Psoas muscle (tissue), 8 donors: ENCODE data around the gene TRPM2. TPM values are rescaled to one million over a fixed set of nuclear protein-coding genes. Genes with fewer than 3 reads are reported as not detected.

Experiments used
- ATAC-seq, 4 donors: fragments of 200-7000 bp; cut with Tn5 transposase; one replicate each; pipeline ENCODE4 v1.9.1; 2020; ENCODE audit warnings: moderate library complexity in 3 of 4, mild to moderate bottlenecking in 2 of 4
- DNase-seq, 2 donors: peaks; one replicate each; pipeline ENCODE4 v3.0.0-alpha.2; 2020
- H3K27ac ChIP-seq: fragments of 200-600 bp; one replicate; pipeline ENCODE4 v1.8.0; 2022
- H3K27me3 ChIP-seq, 3 donors: fragments of 200-600 bp in 1 of 3; one replicate each; pipeline versions ENCODE4 v1.6.1 to v1.8.0; 2013 to 2022; ENCODE audit warnings: low read length in 2 of 3, mild to moderate bottlenecking in 2 of 3, moderate library complexity in 1 of 3; ENCODE audit not compliant: insufficient read depth in 3 of 3
- H3K36me3 ChIP-seq, 2 donors: fragments of 200-600 bp in 1 of 2; one replicate each; pipeline versions ENCODE4 v1.6.1 to v1.8.0; 2013 to 2022; ENCODE audit warnings: low read depth in 1 of 2, mild to moderate bottlenecking in 1 of 2, moderate library complexity in 1 of 2; ENCODE audit not compliant: insufficient read depth in 1 of 2
- H3K4me1 ChIP-seq: fragments of 200-600 bp; one replicate; pipeline ENCODE4 v1.8.0; 2022
- H3K4me3 ChIP-seq: fragments of 200-600 bp; one replicate; pipeline ENCODE4 v1.8.0; 2022; ENCODE audit warnings: mild to moderate bottlenecking
- H3K9me3 ChIP-seq: fragments of 200-600 bp; one replicate; pipeline ENCODE4 v1.8.0; 2022
- WGBS, 3 donors: extraction: QIAGEN DNeasy Blood & Tissue Kit; methylation state at CpG; one replicate each; pipeline versions ENCODE4 v1.1.6 to v1.1.7; 2013; 5-methylcytosine and 5-hydroxymethylcytosine counted together
- intact Hi-C, 2 donors: fragments of 100-400 bp; cut with DNase I; formaldehyde crosslinking; loops; one replicate each; pipeline versions ENCODE4 v1.11.0 to v1.14.2; 2022
- polyA plus RNA-seq, 3 donors: library from polyadenylated mRNA; stranded (reverse); fragments of 200-250 nt; gene quantifications; one replicate each; pipeline ENCODE4 v1.2.3, GENCODE V29; 2013
- total RNA-seq, 4 donors: library from RNA; stranded (reverse); fragmentation: NEBNext Ultra II Directional in 2 of 4; extraction: Animal tissue kit (Norgen Biotek cat#: 25700) in 2 of 4; gene quantifications; one replicate each; pipeline versions ENCODE4 v1.2.1 to v1.2.4, GENCODE V29; 2021 to 2023
- TF ChIP-seq, protein P1 (sequence below): fragments of 200-600 bp; IDR thresholded peaks from one replicate; pipeline ENCODE4 v1.8.0; 2022; ENCODE audit warnings: antibody characterized with exemption
- donor health status: healthy with polysubstance abuse.
- donor health status: DM: no; HTN: no; CAD: no; lungs with moderate emphysema.
- donor health status: Bipolar disorder and iron deficiency.
- donor health status: healthy.
- donor health status: DM: yes; HTN: yes; CAD: no.
- donor health status: DM: no; HTN: no; CAD: no.
- donor health status: DM: no; HTN: no; CAD: no.
- donor health status: DM: yes; HTN: yes; CAD: no.

Gene TRPM2
- total and polyA plus RNA-seq, 7 donors: 0.08 to 1.7 (median 0.76) TPM

GRCh38 chr21:44471996-44472395 is 118.6 kb downstream of the TRPM2 start:
- DNase-seq: no peak
- Histone ChIP-seq H3K27ac (no peak overlapping the region), H3K36me3 (no peaks in the 10 kb centered on the region), H3K9me3 (no peaks in the 10 kb centered on the region), H3K27me3 (peaks cover 0 to 7% (median 0%) of the 10 kb centered on the region in 3 donors), H3K4me1 (no peaks in the 10 kb centered on the region), H3K4me3 (no peak overlapping the region)
- intact Hi-C loops: no loop called here
- TF ChIP-seq, protein P1, sequence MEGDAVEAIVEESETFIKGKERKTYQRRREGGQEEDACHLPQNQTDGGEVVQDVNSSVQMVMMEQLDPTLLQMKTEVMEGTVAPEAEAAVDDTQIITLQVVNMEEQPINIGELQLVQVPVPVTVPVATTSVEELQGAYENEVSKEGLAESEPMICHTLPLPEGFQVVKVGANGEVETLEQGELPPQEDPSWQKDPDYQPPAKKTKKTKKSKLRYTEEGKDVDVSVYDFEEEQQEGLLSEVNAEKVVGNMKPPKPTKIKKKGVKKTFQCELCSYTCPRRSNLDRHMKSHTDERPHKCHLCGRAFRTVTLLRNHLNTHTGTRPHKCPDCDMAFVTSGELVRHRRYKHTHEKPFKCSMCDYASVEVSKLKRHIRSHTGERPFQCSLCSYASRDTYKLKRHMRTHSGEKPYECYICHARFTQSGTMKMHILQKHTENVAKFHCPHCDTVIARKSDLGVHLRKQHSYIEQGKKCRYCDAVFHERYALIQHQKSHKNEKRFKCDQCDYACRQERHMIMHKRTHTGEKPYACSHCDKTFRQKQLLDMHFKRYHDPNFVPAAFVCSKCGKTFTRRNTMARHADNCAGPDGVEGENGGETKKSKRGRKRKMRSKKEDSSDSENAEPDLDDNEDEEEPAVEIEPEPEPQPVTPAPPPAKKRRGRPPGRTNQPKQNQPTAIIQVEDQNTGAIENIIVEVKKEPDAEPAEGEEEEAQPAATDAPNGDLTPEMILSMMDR: no peak
- no peak for ATAC-seq
- 81 to 87% (median 82%) methylated on average over 6 of the region's 6 CpGs for WGBS, 3 donors

- DNase-seq (no peak), ATAC-seq (no peak)
- intact Hi-C loops: no loop called here
- TF ChIP-seq, protein P1: no peak
- Histone ChIP-seq H3K27me3 (peaks cover 0 to 14% (median 2%) of the 10 kb centered on the region in 3 donors), H3K9me3 (no peaks in the 10 kb centered on the region), H3K4me3 (no peak overlapping the region), H3K36me3 (no peaks in the 10 kb centered on the region), H3K27ac (no peak overlapping the region), H3K4me1 (no peaks in the 10 kb centered on the region)
- 85 to 89% (median 86%) methylated on average over 19 of the region's 19 CpGs for WGBS, 3 donors
Measured at GRCh38 chr21:44473915-44474555, 120.6 kb downstream of the TRPM2 start.

- Histone ChIP-seq H3K27me3 (peaks cover 0 to 14% (median 2%) of the 10 kb centered on the region in 3 donors), H3K4me1 (no peaks in the 10 kb centered on the region), H3K36me3 (no peaks in the 10 kb centered on the region), H3K27ac (no peak overlapping the region), H3K9me3 (no peaks in the 10 kb centered on the region), H3K4me3 (no peak overlapping the region)
- WGBS, 3 donors: 77 to 82% (median 80%) methylated on average over 17 of the region's 17 CpGs
- intact Hi-C loops: no loop called here
- DNase-seq (no peak), ATAC-seq (no peak)
- TF ChIP-seq, protein P1: no peak
Measured at GRCh38 chr21:44475266-44475845, 121.9 kb downstream of the TRPM2 start.

- intact Hi-C loops: no loop called here
- Histone ChIP-seq H3K36me3 (no peaks in the 10 kb centered on the region), H3K9me3 (no peaks in the 10 kb centered on the region), H3K4me1 (no peaks in the 10 kb centered on the region), H3K27ac (no peak overlapping the region), H3K4me3 (no peak overlapping the region), H3K27me3 (peaks cover 0 to 17% (median 2%) of the 10 kb centered on the region in 3 donors)
- 57 to 69% (median 64%) methylated on average over 8 of the region's 8 CpGs for WGBS, 3 donors
- ATAC-seq (no peak), DNase-seq (no peak)
- TF ChIP-seq, protein P1: no peak
Measured at GRCh38 chr21:44477131-44477530, 123.7 kb downstream of the TRPM2 start.
